CD4-positive, CD25-positive, alpha-beta regulatory T cell (primary cell): ENCODE data around the gene PDZD2. TPM values are rescaled to one million over a fixed set of nuclear protein-coding genes. Genes with fewer than 3 reads are reported as not detected.

Experiments
- ATAC-seq, 2 donors: fragments of 150-1000 bp; cut with Tn5 transposase; one replicate each; pipeline ENCODE4 v1.10.0; 2021; ENCODE audit warnings: low read depth in 2 of 2, moderate number of reproducible peaks in 2 of 2, moderate library complexity in 1 of 2
- DNase-seq, 3 donors: peaks; one replicate each; pipeline versions ENCODE4 v3.0.0 to v3.0.0-alpha.2; 2012 to 2022; ENCODE audit warnings: mixed read lengths in 1 of 3
- H3K27ac ChIP-seq: one replicate; pipeline ENCODE4 v1.7.0; 2013; ENCODE audit warnings: mild to moderate bottlenecking, low read length; ENCODE audit not compliant: insufficient read depth, poor library complexity, severe bottlenecking
- H3K27me3 ChIP-seq: one replicate; pipeline ENCODE4 v1.7.0; 2013; ENCODE audit warnings: low read length; ENCODE audit not compliant: control insufficient read depth, insufficient read depth
- H3K36me3 ChIP-seq: one replicate; pipeline ENCODE4 v1.7.0; 2013; ENCODE audit warnings: mild to moderate bottlenecking, low read length, moderate library complexity; ENCODE audit not compliant: control insufficient read depth, insufficient read depth
- H3K4me1 ChIP-seq: 2 replicates; pipeline ENCODE4 v1.7.0; 2013; ENCODE audit warnings: mild to moderate bottlenecking, low read length; ENCODE audit not compliant: insufficient read depth, control insufficient read depth, poor library complexity, severe bottlenecking
- H3K4me3 ChIP-seq: one replicate; pipeline ENCODE4 v1.7.0; 2013; ENCODE audit warnings: low read depth, mild to moderate bottlenecking, low read length, moderate library complexity
- H3K9me3 ChIP-seq, 2 experiments: 1 replicate in 1 of 2; 2 replicates in 1 of 2; pipeline ENCODE4 v1.7.0; 2013; ENCODE audit warnings: low read length in 2 of 2, mild to moderate bottlenecking in 1 of 2, moderate library complexity in 1 of 2; ENCODE audit not compliant: control insufficient read depth in 2 of 2
- H3K27ac Mint-ChIP-seq, 3 donors: one replicate each; pipeline ENCODE4 v1.8.0; 2020 to 2022; ENCODE audit warnings: mild to moderate bottlenecking in 3 of 3, mixed read lengths in 3 of 3, moderate library complexity in 2 of 3
- H3K27me3 Mint-ChIP-seq: one replicate; pipeline ENCODE4 v1.8.0; 2022; ENCODE audit warnings: mild to moderate bottlenecking, mixed read lengths
- H3K36me3 Mint-ChIP-seq: one replicate; pipeline ENCODE4 v1.8.0; 2020; ENCODE audit warnings: mixed read lengths
- H3K4me1 Mint-ChIP-seq, 4 donors: one replicate each; pipeline ENCODE4 v1.8.0; 2020 to 2022; ENCODE audit warnings: mixed read lengths in 4 of 4, mild to moderate bottlenecking in 1 of 4
- H3K4me3 Mint-ChIP-seq, 4 donors: one replicate each; pipeline ENCODE4 v1.8.0; 2020 to 2022; ENCODE audit warnings: mild to moderate bottlenecking in 4 of 4, mixed read lengths in 4 of 4, moderate library complexity in 3 of 4
- H3K9me3 Mint-ChIP-seq, 7 donors: one replicate each; pipeline ENCODE4 v1.8.0; 2020 to 2022; ENCODE audit warnings: mixed read lengths in 7 of 7, mild to moderate bottlenecking in 3 of 7, moderate library complexity in 2 of 7
- polyA plus RNA-seq, 4 donors: library from polyadenylated mRNA; unstranded; fragments of 300-500 nt; fragmentation: Illumina TruSeq; gene quantifications; one replicate each; pipeline ENCODE4 v1.2.3, GENCODE V29; 2021
- total RNA-seq: library from RNA; stranded (reverse); gene quantifications from one replicate; pipeline ENCODE4 v1.2.3, GENCODE V29; 2022

PDZD2 gene
- total and polyA plus RNA-seq, 5 donors from 2014 or later = 0.06 to 1.3 (median 0.25) TPM

- H3K9me3 Mint-ChIP-seq = no peaks in the 10 kb centered on the region
- Histone ChIP-seq H3K9me3 (no peaks in the 10 kb centered on the region), H3K4me3 (no peak overlapping the region), H3K36me3 (no peaks in the 10 kb centered on the region), H3K27ac (no peak overlapping the region), H3K27me3 (no peaks in the 10 kb centered on the region), H3K4me1 (no peaks in the 10 kb centered on the region)
- no peak overlapping the region for H3K27ac Mint-ChIP-seq
- H3K4me1 Mint-ChIP-seq = no peaks in the 10 kb centered on the region
- no peak for DNase-seq
- peaks cover 11% of the 10 kb centered on the region for H3K27me3 Mint-ChIP-seq
- no peak for ATAC-seq
- no peak overlapping the region for H3K4me3 Mint-ChIP-seq
- H3K36me3 Mint-ChIP-seq = no peaks in the 10 kb centered on the region
Measured at GRCh38 chr5:31605920-31606319, 33.0 kb upstream of the PDZD2 start.

GRCh38 chr5:31607546-31607945 lies 31.4 kb upstream of the PDZD2 start:
- Mint-ChIP-seq H3K4me1 (no peaks in the 10 kb centered on the region), H3K9me3 (no peaks in the 10 kb centered on the region), H3K27me3 (peaks cover 11% of the 10 kb centered on the region), H3K4me3 (no peak overlapping the region), H3K36me3 (no peaks in the 10 kb centered on the region), H3K27ac (peak overlapping the region in 1 of 3 donors; percentile 12)
- Histone ChIP-seq H3K4me1 (no peaks in the 10 kb centered on the region), H3K27ac (no peak overlapping the region), H3K27me3 (no peaks in the 10 kb centered on the region), H3K36me3 (no peaks in the 10 kb centered on the region), H3K4me3 (no peak overlapping the region), H3K9me3 (no peaks in the 10 kb centered on the region)
- no peak for DNase-seq
- ATAC-seq = no peak

GRCh38 chr5:31611002-31611401 lies 27.9 kb upstream of the PDZD2 start:
- Mint-ChIP-seq H3K27ac (no peak overlapping the region), H3K4me3 (no peak overlapping the region), H3K9me3 (peaks cover 0 to 2% (median 0%) of the 10 kb centered on the region in 7 donors), H3K27me3 (no peaks in the 10 kb centered on the region), H3K36me3 (no peaks in the 10 kb centered on the region), H3K4me1 (no peaks in the 10 kb centered on the region)
- Histone ChIP-seq H3K36me3 (no peaks in the 10 kb centered on the region), H3K27me3 (no peaks in the 10 kb centered on the region), H3K4me1 (no peaks in the 10 kb centered on the region), H3K4me3 (no peak overlapping the region), H3K27ac (no peak overlapping the region), H3K9me3 (no peaks in the 10 kb centered on the region)
- ATAC-seq = no peak
- no peak for DNase-seq

- no peaks in the 10 kb centered on the region for H3K9me3 ChIP-seq
- H3K27me3 ChIP-seq = peaks cover 5% of the 10 kb centered on the region
- H3K9me3 Mint-ChIP-seq = peaks cover 0 to 5% (median 0%) of the 10 kb centered on the region in 7 donors
- no peak overlapping the region for H3K27ac Mint-ChIP-seq
- no peaks in the 10 kb centered on the region for H3K4me1 Mint-ChIP-seq
- no peaks in the 10 kb centered on the region for H3K36me3 Mint-ChIP-seq
- no peaks in the 10 kb centered on the region for H3K36me3 ChIP-seq
- H3K4me1 ChIP-seq = no peaks in the 10 kb centered on the region
- ATAC-seq = no peak
- peaks cover 4% of the 10 kb centered on the region for H3K27me3 Mint-ChIP-seq
- H3K4me3 Mint-ChIP-seq = no peak overlapping the region
- no peak overlapping the region for H3K27ac ChIP-seq
- H3K4me3 ChIP-seq = no peak overlapping the region
- no peak for DNase-seq
Measured at GRCh38 chr5:31613651-31614050, 25.3 kb upstream of the PDZD2 start.

- Histone ChIP-seq H3K9me3 (no peaks in the 10 kb centered on the region), H3K36me3 (no peaks in the 10 kb centered on the region), H3K27ac (no peak overlapping the region), H3K4me1 (no peaks in the 10 kb centered on the region), H3K4me3 (no peak overlapping the region), H3K27me3 (peaks cover 5% of the 10 kb centered on the region)
- ATAC-seq (no peak), DNase-seq (no peak)
- Mint-ChIP-seq H3K4me1 (no peaks in the 10 kb centered on the region), H3K27ac (no peak overlapping the region), H3K27me3 (peaks cover 4% of the 10 kb centered on the region), H3K36me3 (no peaks in the 10 kb centered on the region), H3K4me3 (no peak overlapping the region), H3K9me3 (peaks cover 0 to 7% (median 0%) of the 10 kb centered on the region in 7 donors)
Measured at GRCh38 chr5:31614151-31615020, 24.5 kb upstream of the PDZD2 start.

- H3K4me1 ChIP-seq = no peaks in the 10 kb centered on the region
- Mint-ChIP-seq H3K4me1 (no peaks in the 10 kb centered on the region), H3K4me3 (no peak overlapping the region), H3K27me3 (peaks cover 4% of the 10 kb centered on the region), H3K27ac (no peak overlapping the region), H3K36me3 (peaks cover 5% of the 10 kb centered on the region), H3K9me3 (peaks cover 0 to 7% (median 0%) of the 10 kb centered on the region in 7 donors)
- ATAC-seq (no peak), DNase-seq (no peak)
- no peak overlapping the region for H3K27ac ChIP-seq
- H3K9me3 ChIP-seq = no peaks in the 10 kb centered on the region
- peaks cover 5% of the 10 kb centered on the region for H3K27me3 ChIP-seq
- no peaks in the 10 kb centered on the region for H3K36me3 ChIP-seq
- H3K4me3 ChIP-seq = no peak overlapping the region
Measured at GRCh38 chr5:31617867-31618266, 21.1 kb upstream of the PDZD2 start.

GRCh38 chr5:31620026-31620425 lies 18.9 kb upstream of the PDZD2 start:
- Histone ChIP-seq H3K27me3 (peaks cover 5% of the 10 kb centered on the region), H3K4me3 (no peak overlapping the region), H3K9me3 (no peaks in the 10 kb centered on the region), H3K27ac (no peak overlapping the region), H3K4me1 (no peaks in the 10 kb centered on the region), H3K36me3 (no peaks in the 10 kb centered on the region)
- H3K27me3 Mint-ChIP-seq = peaks cover 8% of the 10 kb centered on the region
- H3K9me3 Mint-ChIP-seq = peaks cover 0 to 5% (median 0%) of the 10 kb centered on the region in 7 donors
- DNase-seq (no peak), ATAC-seq (no peak)
- no peaks in the 10 kb centered on the region for H3K4me1 Mint-ChIP-seq
- H3K4me3 Mint-ChIP-seq = no peak overlapping the region
- peaks cover 5% of the 10 kb centered on the region for H3K36me3 Mint-ChIP-seq
- peak overlapping the region in 1 of 3 donors; percentile 15 for H3K27ac Mint-ChIP-seq

GRCh38 chr5:31623249-31623648 lies 15.7 kb upstream of the PDZD2 start:
- DNase-seq (no peak), ATAC-seq (no peak)
- no peak overlapping the region for H3K4me3 Mint-ChIP-seq
- H3K27ac Mint-ChIP-seq = no peak overlapping the region
- peaks cover 5% of the 10 kb centered on the region for H3K36me3 Mint-ChIP-seq
- peaks cover 6% of the 10 kb centered on the region for H3K27me3 ChIP-seq
- peaks cover 0 to 2% (median 0%) of the 10 kb centered on the region in 7 donors for H3K9me3 Mint-ChIP-seq
- H3K36me3 ChIP-seq = no peaks in the 10 kb centered on the region
- H3K9me3 ChIP-seq = no peaks in the 10 kb centered on the region
- H3K4me1 Mint-ChIP-seq = no peaks in the 10 kb centered on the region
- H3K4me3 ChIP-seq = no peak overlapping the region
- peaks cover 5% of the 10 kb centered on the region for H3K27me3 Mint-ChIP-seq
- no peak overlapping the region for H3K27ac ChIP-seq
- no peaks in the 10 kb centered on the region for H3K4me1 ChIP-seq
